Endothelial cell of hepatic sinusoid (primary cell): ENCODE data around the gene TMEM30B.

Source experiments
- in situ Hi-C: cut with HindIII; loops from 2 replicates; pipeline ENCODE4 v1.10.0; 2017; ENCODE audit warnings: low sequenced_read_pairs

TMEM30B gene

DNA sequence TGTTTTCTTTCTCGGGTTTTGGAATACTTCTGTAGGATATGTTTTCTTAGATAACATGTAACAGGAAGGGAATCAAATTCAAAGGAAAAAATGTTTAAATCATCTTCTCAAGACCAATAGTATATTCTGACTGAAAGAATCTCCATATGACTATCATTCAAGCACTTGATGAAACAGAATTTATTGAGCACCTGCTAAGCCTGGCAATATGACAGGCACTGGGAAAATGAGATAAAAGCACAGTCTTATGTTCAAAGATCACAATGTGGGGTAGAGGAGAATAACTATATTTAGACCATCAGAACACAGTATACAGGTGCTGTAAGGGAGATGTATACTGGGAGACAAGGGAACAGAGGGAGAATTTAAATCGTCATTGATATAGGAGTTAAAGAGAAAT is 19.1 kb upstream of the TMEM30B start:
- in situ Hi-C loops = no loop called here

GRCh38 chr14:61298824-61299223 is 17.7 kb upstream of the TMEM30B start:
- in situ Hi-C loops = loop anchor here (5.0 to 25.0 kb wide), 2 partner anchors 153 to 538 kb away; no protein-coding TSS in a partner anchor

GRCh38 chr14:61297581-61297980 is 16.4 kb upstream of the TMEM30B start:
- in situ Hi-C loops = loop anchor here (5.0 to 25.0 kb wide), 2 partner anchors 155 to 540 kb away; no protein-coding TSS in a partner anchor

GRCh38 chr14:61296719-61297502 is 15.8 kb upstream of the TMEM30B start:
- in situ Hi-C loops = loop anchor here (5.0 to 25.0 kb wide), 2 partner anchors 155 to 540 kb away; no protein-coding TSS in a partner anchor

GRCh38 chr14:61296151-61296550 is 15.0 kb upstream of the TMEM30B start:
- in situ Hi-C loops = loop anchor here (5.0 to 25.0 kb wide), 2 partner anchors 156 to 541 kb away; no protein-coding TSS in a partner anchor

DNA sequence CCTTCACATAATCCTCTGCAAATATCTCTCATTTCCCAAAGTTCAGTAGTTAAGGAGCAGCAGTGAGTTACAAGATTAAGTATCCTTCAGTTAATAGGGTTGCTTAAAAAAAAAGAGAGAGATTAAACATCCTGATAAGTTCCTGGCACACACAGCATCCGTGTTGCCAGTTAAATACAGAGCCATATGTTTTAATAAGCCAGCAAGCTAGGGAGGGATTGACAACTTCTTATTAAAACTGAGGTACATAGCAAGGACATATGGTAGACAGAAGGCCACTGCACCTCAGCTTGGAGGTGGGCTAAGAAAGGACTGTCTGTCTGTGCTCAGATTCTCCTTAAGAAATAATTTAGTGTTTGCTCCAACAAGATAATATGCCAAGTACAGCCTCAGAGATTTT is 9.6 kb upstream of the TMEM30B start:
- in situ Hi-C loops = loop anchor here (25.0 kb wide), 1 partner anchor 547 kb away; no protein-coding TSS in a partner anchor

DNA sequence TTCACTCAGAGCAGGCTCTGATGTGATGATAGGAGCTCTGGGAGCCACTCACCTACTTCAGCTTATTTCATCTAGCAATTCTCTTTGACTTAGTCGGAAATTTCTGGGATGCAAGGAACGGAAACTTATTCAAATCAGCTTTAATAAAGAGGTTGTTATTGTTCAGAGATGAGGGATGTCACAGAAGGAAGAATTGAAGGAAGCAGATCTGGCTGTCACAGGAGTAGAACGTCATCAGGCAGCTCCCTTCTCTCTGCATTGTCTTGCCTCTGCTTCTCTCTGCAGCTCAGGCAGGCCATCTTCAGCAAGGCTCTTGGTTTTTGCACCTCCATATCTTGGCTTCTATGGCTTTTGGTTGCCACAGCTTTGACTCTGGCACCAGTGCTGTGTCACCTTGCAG is 7.6 kb upstream of the TMEM30B start:
- in situ Hi-C loops = loop anchor here (25.0 kb wide), 1 partner anchor 549 kb away; no protein-coding TSS in a partner anchor

DNA sequence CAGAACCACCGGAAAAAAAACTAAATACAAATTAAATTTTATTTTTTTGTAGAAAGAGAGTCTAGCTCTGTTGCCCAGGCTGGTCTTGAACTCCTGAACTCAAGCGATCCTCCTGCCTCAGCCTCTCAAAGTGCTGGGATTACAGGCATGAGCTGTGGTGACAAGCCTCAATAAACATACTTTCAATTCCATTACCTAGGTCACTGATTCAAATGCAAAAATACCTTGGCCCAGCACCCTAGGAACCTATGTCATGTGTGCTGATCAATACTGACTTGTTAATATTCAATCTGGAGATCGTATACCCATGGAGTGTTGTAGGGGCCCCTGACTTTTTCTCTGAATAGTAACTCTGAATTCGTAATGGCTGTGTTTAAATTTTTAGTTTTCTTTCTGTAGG is 7.1 kb upstream of the TMEM30B start:
- in situ Hi-C loops = loop anchor here (25.0 kb wide), 1 partner anchor 549 kb away; no protein-coding TSS in a partner anchor

DNA sequence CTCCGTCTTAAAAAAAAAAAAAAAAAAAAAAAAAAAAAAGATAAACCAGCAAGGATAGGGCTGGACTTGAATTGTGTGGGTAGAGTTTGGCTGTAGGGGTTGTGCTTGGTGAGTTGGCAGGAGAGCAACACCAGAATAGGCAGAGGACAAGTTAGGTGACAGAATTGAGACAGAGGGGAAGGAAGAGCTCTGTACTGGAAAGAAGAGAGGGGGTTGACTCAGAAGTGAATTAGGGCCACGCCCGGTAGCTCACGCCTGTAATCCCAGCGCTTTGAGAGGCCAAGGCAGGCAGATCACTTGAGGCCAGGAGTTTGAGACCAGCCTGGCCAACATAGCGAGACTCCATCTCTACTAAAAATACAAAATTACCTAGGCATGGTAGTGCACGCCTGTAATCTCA is 6.1 kb upstream of the TMEM30B start:
- in situ Hi-C loops = loop anchor here (25.0 kb wide), 1 partner anchor 550 kb away; no protein-coding TSS in a partner anchor

DNA sequence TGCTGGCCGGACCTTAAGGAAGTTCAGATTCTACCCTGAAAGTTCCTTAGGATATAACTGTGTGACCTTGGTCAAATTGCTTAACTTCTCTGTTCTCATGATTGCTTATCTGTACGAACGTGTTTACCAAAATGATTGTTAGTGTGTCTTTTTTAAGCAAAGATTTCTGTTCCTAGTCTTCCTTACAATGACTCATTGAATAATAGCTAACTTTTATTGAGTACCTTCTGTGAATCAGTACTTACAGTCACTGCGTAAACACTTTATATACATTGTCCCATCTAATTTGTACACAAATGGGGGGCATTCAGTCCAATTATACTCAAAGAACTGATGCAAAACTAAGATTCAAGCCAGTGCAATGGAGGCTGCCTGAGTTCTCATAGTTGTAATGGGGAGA is 4.2 kb upstream of the TMEM30B start:
- in situ Hi-C loops = loop anchor here (25.0 kb wide), 1 partner anchor 552 kb away; no protein-coding TSS in a partner anchor

GRCh38 chr14:61284001-61284400 is 2.9 kb upstream of the TMEM30B start:
- in situ Hi-C loops = loop anchor here (25.0 kb wide), 1 partner anchor 553 kb away; no protein-coding TSS in a partner anchor

GRCh38 chr14:61282746-61283145 is 1.6 kb upstream of the TMEM30B start:
- in situ Hi-C loops = loop anchor here (25.0 kb wide), 1 partner anchor 555 kb away; no protein-coding TSS in a partner anchor

GRCh38 chr14:61281948-61282275 is 774 bp upstream of the TMEM30B start:
- in situ Hi-C loops = loop anchor here (25.0 kb wide), 1 partner anchor 555 kb away; no protein-coding TSS in a partner anchor

DNA sequence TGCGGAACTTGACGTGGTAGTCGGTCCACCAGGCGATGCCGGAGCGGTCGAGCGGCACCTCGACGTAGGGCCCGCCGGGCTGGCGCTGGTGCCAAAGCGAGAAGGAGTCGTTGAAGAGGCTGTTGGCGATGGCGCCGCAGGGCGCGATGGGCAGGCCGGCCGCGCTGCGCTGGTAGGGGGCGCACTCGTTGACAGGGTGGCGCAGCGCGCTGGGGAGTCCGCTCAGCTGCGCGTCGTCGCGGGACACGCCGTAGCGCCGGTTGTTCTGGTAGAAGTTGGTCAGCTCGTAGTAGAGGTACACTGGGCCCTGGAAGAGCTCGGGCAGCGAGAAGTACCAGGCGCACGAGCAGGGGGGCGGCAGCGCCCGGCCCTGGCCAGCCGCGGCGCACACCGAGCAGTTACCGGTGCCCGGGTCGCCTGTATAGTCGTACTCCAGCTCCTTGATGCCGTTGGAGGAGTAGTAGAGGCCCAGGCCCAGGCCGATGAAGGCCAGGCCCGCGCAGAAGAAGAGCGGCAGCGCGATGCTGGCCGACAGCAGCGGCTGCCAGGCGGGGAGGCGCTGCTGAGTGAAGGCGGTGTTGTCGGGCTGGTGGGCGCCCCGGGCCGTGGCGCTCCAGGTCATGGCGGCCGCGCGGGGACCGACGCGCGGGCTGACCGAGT is 482 bp downstream of the TMEM30B start:
- in situ Hi-C loops = loop anchor here (25.0 kb wide), 1 partner anchor 557 kb away; no protein-coding TSS in a partner anchor

DNA sequence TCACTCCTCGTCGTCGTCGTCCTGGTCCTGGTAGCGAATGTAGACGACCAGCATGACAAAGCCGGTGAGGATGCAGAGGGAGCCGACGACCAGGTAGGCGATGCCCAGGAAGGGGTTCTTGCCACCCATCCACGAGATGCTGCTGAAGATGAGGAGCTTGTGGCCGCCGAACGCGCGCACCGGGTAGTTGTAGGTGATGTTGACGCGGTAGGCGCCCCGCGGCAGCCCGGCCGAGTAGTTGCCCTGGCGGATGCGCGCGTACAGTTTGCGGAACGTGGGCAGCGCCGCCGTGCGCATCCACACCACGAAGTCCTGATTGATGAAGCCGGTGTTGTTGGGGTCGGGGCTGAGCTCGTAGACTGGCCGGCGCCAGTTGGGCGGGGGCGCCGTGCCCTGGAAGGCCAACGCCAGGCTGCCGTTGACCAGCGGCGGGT is 1.0 kb downstream of the TMEM30B start:
- in situ Hi-C loops = loop anchor here (25.0 kb wide), 1 partner anchor 557 kb away; no protein-coding TSS in a partner anchor

DNA sequence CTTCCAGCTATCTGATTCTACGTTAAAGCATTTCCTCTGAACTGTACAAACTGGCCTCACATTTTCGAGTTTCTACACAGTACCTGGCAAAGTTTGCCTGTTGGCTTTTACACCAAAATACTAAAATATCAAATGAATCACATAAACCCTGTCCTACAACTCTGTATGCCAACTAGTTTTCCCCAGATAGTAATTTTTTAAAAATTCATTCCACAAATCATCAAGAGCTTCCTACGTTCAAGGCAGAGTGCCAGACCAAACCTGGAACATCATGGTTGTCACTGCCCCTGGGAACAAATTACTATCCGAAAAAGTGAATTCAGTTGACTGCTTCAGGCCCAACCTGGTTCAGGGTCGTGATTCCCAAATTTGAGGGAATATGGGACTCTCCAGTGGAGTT is 2.1 kb downstream of the TMEM30B start:
- in situ Hi-C loops = loop anchor here (25.0 kb wide), 1 partner anchor 558 kb away; no protein-coding TSS in a partner anchor

- in situ Hi-C loops = loop anchor here (25.0 kb wide), 1 partner anchor 560 kb away; no protein-coding TSS in a partner anchor
Observed at GRCh38 chr14:61277784-61278183, 3.4 kb downstream of the TMEM30B start.

DNA sequence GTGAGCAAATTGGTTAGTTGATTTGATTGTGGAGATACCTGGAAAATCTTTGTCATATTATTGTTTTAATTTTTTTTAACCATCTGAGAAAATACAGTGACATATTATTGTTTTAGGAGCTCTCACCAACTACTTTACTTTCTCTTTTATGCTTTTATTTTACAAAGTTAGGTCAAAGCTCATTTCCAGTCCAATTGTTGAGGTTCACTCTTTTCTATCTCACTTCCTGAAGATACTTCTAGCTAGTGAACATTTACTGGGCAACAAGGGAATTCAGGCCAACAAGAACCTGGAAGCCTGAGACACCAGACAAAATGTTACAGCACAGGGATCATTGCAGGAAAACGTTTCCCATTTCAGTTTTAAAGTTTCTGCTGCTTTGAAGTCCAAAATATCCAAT is 3.9 kb downstream of the TMEM30B start:
- in situ Hi-C loops = loop anchor here (25.0 kb wide), 1 partner anchor 560 kb away; no protein-coding TSS in a partner anchor

DNA sequence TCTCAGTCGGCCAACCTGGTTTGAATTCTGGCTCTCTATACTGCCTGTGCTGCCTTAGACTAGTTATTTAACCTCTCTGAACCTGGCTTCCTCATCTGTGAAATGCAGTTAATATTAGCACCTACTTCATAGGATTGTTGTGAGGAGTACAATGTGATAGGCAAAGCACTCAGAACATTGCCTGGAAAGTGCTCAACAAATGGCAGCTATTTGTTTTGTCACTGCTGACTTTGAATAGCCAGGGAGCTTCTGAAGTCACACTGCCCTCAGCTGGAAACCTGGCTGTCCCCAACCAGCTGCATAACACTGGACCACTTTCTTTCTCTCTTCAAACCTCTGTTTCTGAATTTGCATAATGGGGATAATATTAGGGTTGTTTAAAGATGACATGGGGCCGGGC is 9.6 kb downstream of the TMEM30B start:
- in situ Hi-C loops = loop anchor here (25.0 kb wide), 1 partner anchor 634 kb away; the partner anchor contains the start of gene SIX1

- in situ Hi-C loops = loop anchor here (25.0 kb wide), 1 partner anchor 633 kb away; the partner anchor contains the start of gene SIX1
Observed at GRCh38 chr14:61270714-61271113, 10.4 kb downstream of the TMEM30B start.
